Activated naive CD4-positive, alpha-beta T cell treated with Interleukin-2 at 50 U/mL for 16 hours (primary cell): Measurements from ENCODE around the gene BPIFA3.

Experiments
- DNase-seq: peaks from one replicate; pipeline ENCODE4 v3.0.0-alpha.2; 2020

The BPIFA3 gene

GRCh38 chr20:33267701-33268100 is 50.5 kb downstream of the BPIFA3 start:
- DNase-seq = no peak

- no peak for DNase-seq
Measured at GRCh38 chr20:33272155-33272873, 55.2 kb downstream of the BPIFA3 start.

- DNase-seq = no peak
Measured at GRCh38 chr20:33273117-33273851, 56.1 kb downstream of the BPIFA3 start.

GRCh38 chr20:33275215-33275614 is 58.1 kb downstream of the BPIFA3 start:
- no peak for DNase-seq

- no peak for DNase-seq
Measured at GRCh38 chr20:33275871-33276270, 58.7 kb downstream of the BPIFA3 start.

- DNase-seq = no peak
Measured at GRCh38 chr20:33276303-33277113, 59.4 kb downstream of the BPIFA3 start.
